RPMI8226 (cell line): Measurements from ENCODE around the gene DCAF15.
A peak's percentile ranks its signal among the peaks of the same experiment; 100 is the strongest.

ENCODE experiments used
- DNase-seq: peaks from one replicate; pipeline ENCODE4 v3.0.0-alpha.2; 2015

The DCAF15 gene

DNA sequence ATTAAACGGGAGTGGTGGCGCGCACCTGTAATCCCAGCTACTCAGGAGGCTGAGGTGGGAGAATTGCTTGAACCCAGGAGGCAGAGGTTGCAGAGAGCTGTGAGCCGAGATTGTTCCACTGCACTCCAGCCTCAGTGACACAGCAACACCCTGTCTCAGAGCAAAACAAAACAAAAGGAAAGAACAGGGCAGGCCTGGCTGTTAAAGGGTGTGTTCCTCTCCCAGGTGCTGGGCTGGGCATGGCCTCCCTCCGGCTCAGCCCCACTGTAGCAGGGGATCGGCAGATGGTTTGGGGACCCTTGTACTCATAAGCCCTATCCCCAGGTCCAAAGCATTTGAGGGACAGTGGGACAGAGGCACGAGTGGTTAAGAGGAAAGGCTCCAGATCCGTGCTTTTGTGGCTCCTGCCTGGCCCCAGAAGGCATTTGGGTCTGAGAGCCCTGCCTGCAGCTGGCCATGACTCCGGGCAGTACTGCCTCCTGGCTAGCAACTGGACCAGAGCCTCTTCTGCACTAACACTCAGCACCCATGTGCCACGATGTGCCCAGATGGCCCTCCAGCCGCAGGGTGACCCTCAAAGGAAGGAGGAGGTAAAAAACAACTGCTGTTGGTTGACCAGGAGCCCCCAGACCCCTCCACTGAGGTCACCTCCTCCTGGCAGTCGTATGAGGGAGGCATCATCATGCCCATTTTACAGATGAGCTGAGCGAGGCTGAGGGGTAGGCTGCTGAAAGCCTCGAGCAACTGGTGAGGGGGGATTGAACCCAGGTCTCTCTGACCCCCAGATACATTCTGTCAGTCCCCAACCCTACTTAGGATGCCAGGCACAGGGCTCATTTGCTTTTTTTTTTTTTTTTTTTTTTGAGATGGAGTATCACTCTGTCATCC is 43.8 kb downstream of the DCAF15 start:
- no peak for DNase-seq

DNA sequence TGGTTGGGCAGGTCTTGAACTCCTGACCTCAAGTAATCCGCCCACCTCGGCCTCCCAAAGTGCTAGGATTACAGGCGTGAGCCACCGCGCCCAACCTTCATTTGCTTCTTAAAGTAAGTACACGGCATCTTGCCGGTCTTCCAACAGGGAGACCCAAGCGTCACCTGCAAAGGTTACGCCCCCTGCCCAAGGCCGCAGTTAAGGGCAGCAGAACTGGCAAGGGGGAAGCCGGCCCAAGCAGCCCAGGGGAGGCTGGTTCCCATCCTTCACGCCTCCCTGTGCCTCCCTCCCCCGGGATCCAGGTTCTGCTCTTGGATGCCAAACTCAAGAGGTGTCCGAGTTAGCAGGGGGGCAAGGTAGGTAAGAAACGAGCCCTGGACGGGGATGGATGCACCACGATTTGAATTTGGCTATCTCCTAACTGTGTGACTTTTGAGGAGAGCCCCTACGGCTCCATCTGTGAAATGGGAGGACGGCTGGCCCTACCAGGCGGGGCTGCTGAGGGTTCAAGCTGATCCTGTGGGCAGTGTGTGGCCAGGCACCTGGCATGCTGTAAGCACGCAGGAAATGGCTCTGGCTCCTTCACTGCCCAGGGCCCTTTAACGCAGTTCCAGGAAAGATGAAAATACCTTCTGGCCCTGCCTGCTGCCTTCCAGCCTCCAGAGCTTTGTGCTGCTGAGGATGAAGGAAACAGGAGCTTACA is 44.8 kb downstream of the DCAF15 start:
- DNase-seq: no peak

DNA sequence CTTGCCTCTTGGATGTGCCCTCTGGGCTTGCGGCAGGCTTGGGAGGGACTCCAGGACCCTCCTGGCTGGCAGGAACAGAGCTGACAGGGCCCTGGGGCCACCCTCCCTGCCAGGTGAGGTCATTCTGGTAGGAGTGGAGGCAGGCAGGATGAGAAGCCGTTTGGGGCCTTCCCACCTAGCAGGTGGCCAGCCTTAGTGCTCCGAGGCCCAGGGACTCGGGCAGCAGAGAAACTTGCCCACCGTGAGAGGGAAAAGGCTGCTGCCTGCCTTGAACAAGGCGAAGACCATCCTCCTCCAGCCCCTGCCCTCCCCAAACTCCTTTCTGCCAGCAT is 45.3 kb downstream of the DCAF15 start:
- DNase-seq: no peak

DNA sequence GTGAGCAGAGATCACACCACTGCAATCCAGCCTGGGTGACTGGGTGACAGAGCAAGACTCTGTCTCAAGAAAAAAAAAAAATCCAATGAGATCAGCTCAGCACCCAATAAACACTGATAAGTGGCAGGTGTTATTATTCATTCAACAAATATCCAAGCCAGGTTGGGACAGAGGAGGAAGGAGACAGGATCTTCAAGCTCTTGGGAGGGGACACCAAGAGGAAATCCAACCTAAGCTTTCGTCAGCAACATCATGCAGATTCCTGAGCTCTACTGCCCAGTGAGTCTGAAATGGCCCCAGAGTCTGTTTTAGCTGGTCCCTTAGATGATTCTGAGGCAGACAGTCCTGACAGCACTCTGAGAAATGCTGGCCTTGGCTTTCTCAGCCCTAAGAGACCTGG is 46.1 kb downstream of the DCAF15 start:
- DNase-seq: no peak

DNA sequence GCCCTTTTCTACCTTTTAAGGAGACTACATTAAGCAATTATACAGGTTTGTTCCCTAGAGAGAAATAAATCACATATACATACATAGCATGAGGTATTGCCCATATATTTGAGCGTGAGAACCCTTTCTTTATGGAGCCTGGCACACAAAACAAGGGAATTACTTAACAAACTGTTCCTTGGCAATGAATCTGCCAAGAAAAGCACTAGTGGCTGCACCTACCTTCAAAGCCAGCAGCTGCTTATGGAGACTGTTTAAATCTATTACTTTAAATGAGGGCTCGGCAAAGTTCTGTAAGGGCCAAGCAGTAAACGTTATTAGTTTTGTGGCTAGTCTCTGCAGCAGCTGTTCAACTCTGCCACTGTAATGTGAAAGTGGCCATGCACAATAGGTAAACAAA is 46.8 kb downstream of the DCAF15 start:
- DNase-seq: no peak

DNA sequence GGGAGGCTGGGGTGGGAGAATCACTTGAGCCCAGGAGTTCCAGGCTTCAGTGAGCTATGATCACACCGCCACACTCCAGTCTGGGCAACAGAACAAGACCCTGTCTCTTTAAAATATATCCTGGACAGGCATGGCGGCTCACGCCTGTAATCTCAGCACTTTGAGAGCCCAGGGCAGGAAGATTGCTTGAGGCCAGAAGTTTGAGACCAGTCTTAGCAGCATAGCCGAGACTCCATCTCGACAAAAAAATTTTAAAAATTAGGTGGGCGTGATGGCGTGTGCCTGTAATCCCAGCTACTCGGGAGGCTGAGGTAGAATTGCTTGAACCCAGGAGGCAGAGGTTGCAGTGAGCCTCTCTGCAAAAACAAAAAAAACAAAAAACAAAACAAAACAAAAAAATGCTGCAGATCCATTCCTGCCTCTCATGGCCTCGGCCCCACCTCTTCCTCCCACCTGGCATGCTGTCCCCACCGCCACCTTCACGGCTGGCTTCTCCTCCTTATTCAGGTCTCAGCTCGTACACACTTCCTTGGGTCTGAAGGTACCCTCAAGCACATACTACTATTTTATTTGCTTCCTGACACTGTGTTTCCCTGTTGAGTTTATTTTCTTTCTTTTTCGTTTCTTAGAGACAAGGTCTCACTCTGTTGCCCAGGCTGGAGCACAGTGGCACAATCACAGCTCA is 48.5 kb downstream of the DCAF15 start:
- no peak for DNase-seq

DNA sequence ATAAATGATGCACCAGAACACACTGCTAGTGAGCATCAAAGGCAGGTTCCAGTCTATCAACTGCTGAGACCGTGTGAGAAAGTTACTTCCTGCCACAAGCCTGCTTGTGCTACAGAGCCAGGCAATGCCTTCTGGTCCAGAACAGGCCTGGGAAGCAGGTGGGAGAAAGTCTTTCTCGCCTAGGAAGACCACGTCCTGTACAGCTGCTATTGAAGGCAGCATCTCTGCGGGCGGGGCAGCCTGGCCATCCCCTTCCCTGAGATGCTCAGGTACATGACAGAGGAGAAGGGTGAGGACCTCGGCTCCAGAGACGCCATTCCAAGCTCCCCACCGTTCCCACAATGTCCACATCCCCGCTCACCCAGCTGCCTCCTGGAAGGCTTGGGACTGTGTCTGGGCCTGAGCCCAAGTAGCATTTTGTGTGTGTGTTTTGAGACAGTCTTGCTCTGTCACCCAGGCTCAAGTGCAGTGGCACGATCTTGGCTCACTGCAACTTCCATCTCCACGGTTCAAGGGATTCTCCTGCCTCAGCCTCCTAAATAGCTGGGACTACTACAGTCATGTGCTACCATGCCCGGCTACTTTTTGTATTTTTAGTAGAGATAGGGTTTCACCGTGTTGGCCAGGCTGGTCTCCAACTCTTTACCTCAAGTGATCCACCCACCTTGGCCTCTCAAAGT is 50.4 kb downstream of the DCAF15 start:
- no peak for DNase-seq

DNA sequence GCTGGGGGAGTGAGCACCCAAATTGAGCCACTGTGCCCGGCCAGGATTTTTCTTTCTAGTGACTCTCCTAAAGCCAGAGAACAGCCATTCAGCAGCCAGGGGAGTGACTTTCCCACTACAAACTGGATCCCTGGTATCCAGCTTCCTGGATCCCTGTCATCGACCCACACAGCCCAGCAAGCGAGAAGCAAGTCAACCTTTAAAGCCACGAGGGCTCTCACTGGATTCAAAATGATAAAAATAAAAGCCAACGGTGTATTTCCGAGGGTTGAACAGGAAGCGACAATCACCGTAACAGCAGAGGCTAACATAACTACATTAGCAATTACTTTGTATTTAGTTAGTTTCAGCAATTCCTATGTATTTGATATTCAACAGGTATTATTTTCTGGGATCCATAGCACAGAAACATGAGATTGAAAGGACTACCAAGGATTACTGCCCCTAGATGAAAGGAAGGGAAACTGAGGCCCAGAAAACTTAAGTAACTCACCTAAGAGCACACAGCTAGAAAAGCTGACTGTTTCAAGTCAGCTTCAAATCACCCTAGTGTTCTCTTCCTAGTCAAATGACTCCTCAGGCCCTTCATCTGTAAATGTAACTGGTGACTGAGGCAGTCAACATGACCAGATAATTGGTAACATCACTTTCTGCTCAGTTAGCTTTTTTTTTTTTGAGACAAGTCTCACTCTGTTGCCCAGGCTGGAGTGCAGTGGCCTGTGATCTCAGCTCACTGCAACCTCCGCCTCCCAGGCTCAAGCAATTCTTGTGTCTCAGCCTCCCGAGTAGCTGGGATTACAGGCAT is 51.1 kb downstream of the DCAF15 start:
- DNase-seq: no peak

DNA sequence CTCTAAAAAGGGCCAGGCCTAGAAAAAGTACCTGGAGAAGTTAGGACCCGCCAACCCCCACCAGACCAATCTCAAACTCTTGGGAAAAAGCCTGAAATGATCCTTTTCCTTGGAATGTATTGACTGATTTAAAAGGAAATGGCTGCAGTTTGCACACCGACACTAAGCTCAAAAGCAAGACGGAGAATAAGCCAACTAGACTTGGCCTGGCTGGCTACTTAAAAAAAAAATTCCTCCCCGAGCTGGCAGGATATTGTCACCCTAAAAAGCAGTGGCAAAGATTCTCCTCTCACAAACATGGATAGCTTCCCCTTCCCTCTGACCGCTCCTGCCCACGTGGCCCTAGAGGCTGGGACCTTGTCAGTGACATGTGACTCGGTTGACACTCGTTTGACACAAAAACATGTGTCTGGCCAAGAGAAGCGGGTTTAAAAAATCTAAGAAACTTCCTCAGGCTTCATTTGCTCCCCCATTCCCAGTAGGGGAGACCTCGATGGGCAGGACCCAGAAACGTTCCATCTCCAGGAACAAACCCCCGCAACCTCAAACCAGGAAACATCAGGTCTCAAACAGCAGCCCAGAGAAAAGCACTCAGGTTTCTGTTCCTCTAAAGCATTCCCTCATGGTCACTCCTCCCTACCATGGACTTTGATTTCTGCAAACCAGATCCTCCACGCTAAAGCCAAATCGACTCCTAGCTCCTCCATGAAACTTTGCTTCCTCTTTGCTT is 52.5 kb downstream of the DCAF15 start:
- DNase-seq: peak; percentile 28

DNA sequence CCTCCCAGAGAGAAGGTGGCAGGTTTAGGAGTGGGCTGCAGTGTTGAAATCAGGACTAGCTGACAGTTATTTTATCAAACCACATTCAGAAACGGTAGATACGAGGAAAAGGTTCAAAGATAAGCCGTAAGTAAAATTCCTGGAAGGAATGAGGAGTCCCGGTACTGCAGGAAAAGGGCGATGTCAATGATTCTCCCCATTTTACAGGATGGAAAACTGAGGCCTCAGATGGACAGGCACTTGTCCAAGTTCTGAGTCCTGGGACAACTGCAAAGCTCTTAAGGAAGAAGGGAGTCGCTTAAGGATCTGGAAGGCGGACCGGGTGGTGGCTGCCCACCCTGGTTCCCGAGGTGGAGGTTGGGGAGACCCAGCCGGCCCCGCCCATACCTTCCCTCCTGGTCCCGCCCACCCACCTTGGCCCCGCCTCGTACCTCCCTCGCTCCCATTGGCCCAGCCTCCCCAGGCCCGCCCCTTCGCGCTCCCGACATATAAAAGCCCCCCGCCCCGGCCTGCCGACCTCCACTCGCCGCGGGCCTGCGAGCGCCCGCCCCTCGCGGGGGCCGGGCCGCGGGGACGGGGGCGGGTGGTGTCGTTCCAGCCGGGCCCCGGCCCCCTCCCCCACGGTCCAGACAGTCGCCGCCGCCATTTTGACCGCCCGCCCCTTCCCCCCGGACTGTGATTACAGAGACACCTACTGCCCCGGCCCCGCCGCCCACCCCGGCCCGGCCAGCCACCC is 53.2 kb downstream of the DCAF15 start:
- peak; percentile 90 for DNase-seq

DNA sequence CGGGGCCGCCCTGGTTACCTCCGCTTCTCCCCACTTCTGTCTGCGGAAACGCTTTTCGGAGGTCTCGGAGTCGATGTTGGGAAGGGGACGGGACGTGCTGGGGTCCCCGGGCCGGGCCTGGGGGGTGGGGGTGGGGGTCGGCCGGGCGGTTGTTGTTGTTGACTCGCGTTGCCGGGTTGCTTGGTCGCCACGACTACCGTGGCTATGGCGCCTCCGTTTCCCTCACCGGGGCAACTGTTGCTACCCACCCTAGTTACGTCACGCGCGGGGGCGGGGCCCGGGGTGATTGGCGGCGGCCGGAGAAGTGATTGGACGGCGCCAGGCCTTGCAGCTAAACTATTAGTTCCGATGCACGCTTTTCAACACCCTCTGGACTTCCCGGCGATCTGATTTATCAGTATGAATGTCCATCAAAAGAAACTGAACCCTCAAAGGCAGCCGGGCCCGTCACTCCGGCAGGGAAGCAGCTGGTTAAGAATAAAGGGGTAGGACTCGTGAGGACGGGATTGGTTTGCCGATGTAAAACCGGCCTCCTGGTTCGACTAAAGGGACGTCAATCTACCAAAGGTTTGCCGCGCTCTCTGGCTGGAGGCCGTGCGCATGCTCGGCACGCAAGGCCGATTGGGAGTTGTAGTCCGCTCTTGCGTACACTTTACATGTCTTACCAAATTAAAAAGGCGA is 53.9 kb downstream of the DCAF15 start, which contains the start of gene RFX1:
Gene RFX1, minus strand, starts transcription at position 236 of the 681 bp plus-strand sequence. CDS start 12,477 bp downstream, outside the sequence.
- DNase-seq: peak; percentile 98

DNA sequence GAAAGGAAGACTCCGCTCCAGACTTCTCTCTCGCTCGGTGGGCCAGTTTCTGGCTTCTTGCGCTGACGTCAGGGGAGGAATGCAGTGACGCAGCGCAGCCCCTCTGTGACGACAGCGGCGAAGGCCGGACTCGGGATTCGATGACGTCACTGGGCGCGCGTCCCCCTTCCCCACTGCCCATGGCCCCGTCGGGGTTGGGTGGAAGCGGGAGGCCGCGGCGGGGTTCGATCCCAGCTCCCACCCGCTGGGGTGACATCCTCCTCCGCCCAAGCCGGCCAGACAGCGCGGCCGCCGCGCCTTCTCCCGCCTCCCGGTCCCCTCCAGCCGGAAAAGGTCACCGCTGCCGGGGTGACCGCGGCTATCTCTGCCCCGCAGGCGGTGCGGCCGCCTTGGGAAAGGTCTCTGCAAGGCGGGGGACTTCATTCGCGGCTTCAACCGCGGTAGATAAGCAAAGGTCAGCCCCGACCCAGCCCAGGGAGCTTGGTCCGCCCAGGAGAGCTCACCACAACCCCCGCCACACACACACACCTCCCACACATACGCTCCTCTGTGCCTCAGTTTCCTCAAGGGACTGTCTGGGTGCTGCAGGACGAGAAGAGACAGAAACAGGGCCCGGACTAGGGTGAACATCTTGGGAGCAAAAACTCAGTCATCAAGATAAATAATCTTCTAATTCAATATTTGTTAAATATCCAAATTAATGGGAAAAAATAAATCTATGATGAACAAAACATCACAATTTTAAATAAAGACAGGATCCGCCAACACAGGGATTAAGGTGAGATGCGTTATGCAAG is 54.7 kb downstream of the DCAF15 start:
- no peak for DNase-seq
